Esophagus muscularis mucosa (tissue), 4 donors: Measurements from ENCODE around the gene ARRDC4. TPM values are rescaled to one million over a fixed set of nuclear protein-coding genes. Genes with fewer than 3 reads are reported as not detected.

Source experiments
- DNase-seq: peaks from one replicate; pipeline ENCODE4 v3.0.0-alpha.2; 2017; ENCODE audit errors: extremely low spot score
- H3K27ac ChIP-seq, 4 donors: fragments of 200-600 bp; sonication (generic); replicated peaks in 1 of 4; 1 replicate in 3 of 4; 2 replicates in 1 of 4; pipeline ENCODE4 v1.5.1; 2016 to 2019; ENCODE audit warnings: mild to moderate bottlenecking in 1 of 4
- H3K27me3 ChIP-seq, 4 donors: fragments of 200-600 bp; sonication (generic); one replicate each; pipeline versions ENCODE4 v1.5.1 to v1.6.0; 2016 to 2019
- H3K36me3 ChIP-seq, 4 donors: fragments of 200-600 bp; sonication (generic); one replicate each; pipeline ENCODE4 v1.5.1; 2016 to 2019
- H3K4me1 ChIP-seq, 4 donors: fragments of 200-600 bp; sonication (generic); one replicate each; pipeline ENCODE4 v1.5.1; 2016 to 2019
- H3K4me3 ChIP-seq, 4 donors: fragments of 200-600 bp; sonication (generic); 1 replicate in 2 of 4; 2 replicates in 2 of 4; pipeline ENCODE4 v1.5.1; 2016 to 2019; ENCODE audit warnings: mild to moderate bottlenecking in 4 of 4, moderate library complexity in 1 of 4
- H3K9me3 ChIP-seq, 4 donors: fragments of 200-600 bp; sonication (generic); 1 replicate in 3 of 4; 2 replicates in 1 of 4; pipeline ENCODE4 v1.5.1; 2016 to 2019
- EP300 ChIP-seq: sonication (generic); formaldehyde crosslinking; IDR thresholded peaks from one replicate; pipeline ENCODE4 v1.6.1; 2017; ENCODE audit warnings: antibody characterized with exemption
- POLR2A ChIP-seq: fragments of 450-650 bp; IDR thresholded peaks from one replicate; pipeline ENCODE4 v1.6.1; 2017; ENCODE audit warnings: antibody characterized with exemption, moderate library complexity, mild to moderate bottlenecking, low read depth
- POLR2AphosphoS5 ChIP-seq, 2 donors: sonication (generic); formaldehyde crosslinking; IDR thresholded peaks; one replicate each; pipeline ENCODE4 v1.6.1; 2017; ENCODE audit warnings: antibody characterized with exemption in 2 of 2
- WGBS: methylation state at CpG from one replicate; pipeline ENCODE4 v1.1.5; 2018; 5-methylcytosine and 5-hydroxymethylcytosine counted together
- intact Hi-C: fragments of 100-400 bp; cut with DNase I; formaldehyde crosslinking; loops from one replicate; pipeline ENCODE4 v1.15.1; 2023
- total RNA-seq, 4 donors: library from RNA; depleted of rRNA; stranded (reverse); fragments of >200 nt; gene quantifications; one replicate each; pipeline versions ENCODE4 v1.1.0 to v1.2.1, GENCODE V29; 2016
- TF ChIP-seq, protein P1 (sequence below), 3 experiments: fragments of 200-600 bp in 2 of 3; fragments of 450-650 bp in 1 of 3; sonication (generic) in 2 of 3; IDR thresholded peaks; one replicate each; pipeline ENCODE4 v1.5.1; 2017 to 2019; ENCODE audit warnings: antibody characterized with exemption in 3 of 3, mild to moderate bottlenecking in 2 of 3, moderate library complexity in 1 of 3

ARRDC4 gene
- total RNA-seq, 4 donors from 2014 or later, result 115 to 135 (median 128) TPM

DNA sequence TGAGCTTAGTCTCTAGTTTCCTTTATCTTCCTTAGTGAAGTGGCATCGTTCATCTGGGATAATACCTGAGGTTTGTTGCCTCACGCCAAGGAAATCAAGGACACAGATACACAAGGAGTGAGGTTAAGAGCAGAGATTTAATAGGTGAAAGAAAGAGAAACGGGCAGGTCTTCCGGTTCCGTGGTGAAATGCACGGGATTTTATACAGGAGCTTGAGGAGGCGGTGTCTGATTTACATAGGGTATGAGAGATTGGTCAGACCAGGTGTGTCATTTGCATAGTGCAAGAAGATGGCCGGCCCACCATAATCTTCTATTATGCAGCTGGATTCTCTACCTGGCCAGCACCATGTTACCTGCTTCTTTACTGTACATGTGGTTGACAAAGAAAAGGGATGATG, 17.2 kb downstream of the ARRDC4 start:
- peak overlapping the region in 2 of 4 donors; percentile 35 to 42 for H3K27ac ChIP-seq
- peaks cover 2 to 42% (median 22%) of the 10 kb centered on the region in 4 donors for H3K4me1 ChIP-seq
- no peak overlapping the region for H3K4me3 ChIP-seq
- TF ChIP-seq, protein P1, sequence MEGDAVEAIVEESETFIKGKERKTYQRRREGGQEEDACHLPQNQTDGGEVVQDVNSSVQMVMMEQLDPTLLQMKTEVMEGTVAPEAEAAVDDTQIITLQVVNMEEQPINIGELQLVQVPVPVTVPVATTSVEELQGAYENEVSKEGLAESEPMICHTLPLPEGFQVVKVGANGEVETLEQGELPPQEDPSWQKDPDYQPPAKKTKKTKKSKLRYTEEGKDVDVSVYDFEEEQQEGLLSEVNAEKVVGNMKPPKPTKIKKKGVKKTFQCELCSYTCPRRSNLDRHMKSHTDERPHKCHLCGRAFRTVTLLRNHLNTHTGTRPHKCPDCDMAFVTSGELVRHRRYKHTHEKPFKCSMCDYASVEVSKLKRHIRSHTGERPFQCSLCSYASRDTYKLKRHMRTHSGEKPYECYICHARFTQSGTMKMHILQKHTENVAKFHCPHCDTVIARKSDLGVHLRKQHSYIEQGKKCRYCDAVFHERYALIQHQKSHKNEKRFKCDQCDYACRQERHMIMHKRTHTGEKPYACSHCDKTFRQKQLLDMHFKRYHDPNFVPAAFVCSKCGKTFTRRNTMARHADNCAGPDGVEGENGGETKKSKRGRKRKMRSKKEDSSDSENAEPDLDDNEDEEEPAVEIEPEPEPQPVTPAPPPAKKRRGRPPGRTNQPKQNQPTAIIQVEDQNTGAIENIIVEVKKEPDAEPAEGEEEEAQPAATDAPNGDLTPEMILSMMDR (IDR thresholded peaks at IDR 0.05), result no peak
- no peak for TF ChIP-seq POLR2A
- no peak for TF ChIP-seq POLR2AphosphoS5 (IDR thresholded peaks at IDR 0.05)
- no peak for TF ChIP-seq EP300
- intact Hi-C loops, result no loop called here
- no peaks in the 10 kb centered on the region for H3K9me3 ChIP-seq
- WGBS, result 86% methylated on average over 8 of the region's 8 CpGs
- peaks cover 0 to 23% (median 7%) of the 10 kb centered on the region in 4 donors for H3K36me3 ChIP-seq
- no peak for DNase-seq
- H3K27me3 ChIP-seq, result no peaks in the 10 kb centered on the region

DNA sequence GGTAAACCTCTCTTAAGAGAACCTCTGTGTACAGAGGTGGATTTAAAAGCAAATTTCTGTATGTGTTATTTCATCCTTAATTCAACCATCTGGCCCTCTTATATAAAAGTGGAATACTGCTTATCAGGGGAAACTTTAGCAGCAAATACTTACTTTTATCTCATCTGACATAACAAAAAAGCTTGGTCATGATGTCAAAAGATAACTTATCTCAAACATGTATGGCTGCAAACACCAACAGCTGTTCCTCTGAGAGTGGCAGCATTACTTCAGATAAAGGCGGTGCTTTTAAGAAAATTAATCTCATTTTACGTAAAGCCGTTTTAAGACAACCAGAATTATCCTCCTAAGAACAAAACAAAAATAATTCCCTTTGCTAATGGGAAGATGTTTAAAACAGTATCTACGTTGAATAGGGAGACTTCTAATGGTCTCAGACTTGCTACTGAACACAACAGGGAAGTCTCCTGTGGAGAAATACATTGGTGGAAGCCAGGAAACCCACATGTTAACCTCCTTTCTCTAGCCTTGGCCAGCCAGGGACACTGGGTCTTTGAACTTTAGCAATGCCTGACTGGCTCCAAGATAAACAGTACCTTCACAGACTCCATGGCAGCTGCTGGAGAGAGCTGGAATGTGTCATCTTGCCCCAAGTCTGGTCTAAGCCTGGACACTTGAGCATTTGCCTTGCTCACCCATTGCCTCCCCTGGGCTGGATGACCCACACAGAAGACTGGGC, 18.1 kb downstream of the ARRDC4 start:
- H3K27me3 ChIP-seq, result no peaks in the 10 kb centered on the region
- no peaks in the 10 kb centered on the region for H3K9me3 ChIP-seq
- peaks cover 2 to 40% (median 22%) of the 10 kb centered on the region in 4 donors for H3K4me1 ChIP-seq
- intact Hi-C loops, result no loop called here
- H3K4me3 ChIP-seq, result no peak overlapping the region
- no peak for DNase-seq
- peak overlapping the region; percentile 1 to 42 (median 32) for H3K27ac ChIP-seq
- TF ChIP-seq POLR2AphosphoS5 (IDR thresholded peaks at IDR 0.05), result peak in 1 of 2 donors; percentile 59
- TF ChIP-seq, protein P1 (IDR thresholded peaks at IDR 0.05), result no peak
- 70% methylated on average over 4 of the region's 4 CpGs for WGBS
- H3K36me3 ChIP-seq, result peaks cover 0 to 15% (median 3%) of the 10 kb centered on the region in 4 donors

DNA sequence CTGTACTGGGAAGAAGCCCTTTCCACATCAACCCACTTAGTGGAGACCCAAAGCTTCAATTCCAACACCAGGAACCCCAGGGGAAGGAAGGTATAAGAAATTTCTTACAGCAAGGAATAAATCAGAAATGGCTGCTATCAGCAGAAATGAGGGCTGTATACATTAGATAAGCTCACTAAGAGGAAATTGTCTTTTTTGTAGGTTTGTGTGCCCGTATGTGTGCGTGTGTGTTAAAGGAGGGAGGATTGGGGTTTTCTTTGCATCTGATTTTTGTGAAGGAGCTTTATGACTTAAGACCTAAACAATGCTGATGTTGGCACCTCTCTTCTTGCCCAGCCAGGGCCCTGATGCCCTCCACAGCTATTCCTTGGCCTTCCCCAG, 18.6 kb downstream of the ARRDC4 start:
- Histone ChIP-seq H3K27me3 (no peaks in the 10 kb centered on the region), H3K9me3 (no peaks in the 10 kb centered on the region), H3K36me3 (peaks cover 0 to 10% (median under 1%) of the 10 kb centered on the region in 4 donors), H3K27ac (peak overlapping the region in 3 of 4 donors; percentile 29 to 42 (median 35)), H3K4me1 (peaks cover 2 to 39% (median 21%) of the 10 kb centered on the region in 4 donors), H3K4me3 (no peak overlapping the region)
- intact Hi-C loops, result no loop called here
- no peak for DNase-seq
- 91% methylated on average over 2 of the region's 2 CpGs for WGBS
- TF ChIP-seq POLR2AphosphoS5 (IDR thresholded peaks at IDR 0.05) (no peak), EP300 (no peak), POLR2A (no peak)
- TF ChIP-seq, protein P1 (IDR thresholded peaks at IDR 0.05), result no peak

DNA sequence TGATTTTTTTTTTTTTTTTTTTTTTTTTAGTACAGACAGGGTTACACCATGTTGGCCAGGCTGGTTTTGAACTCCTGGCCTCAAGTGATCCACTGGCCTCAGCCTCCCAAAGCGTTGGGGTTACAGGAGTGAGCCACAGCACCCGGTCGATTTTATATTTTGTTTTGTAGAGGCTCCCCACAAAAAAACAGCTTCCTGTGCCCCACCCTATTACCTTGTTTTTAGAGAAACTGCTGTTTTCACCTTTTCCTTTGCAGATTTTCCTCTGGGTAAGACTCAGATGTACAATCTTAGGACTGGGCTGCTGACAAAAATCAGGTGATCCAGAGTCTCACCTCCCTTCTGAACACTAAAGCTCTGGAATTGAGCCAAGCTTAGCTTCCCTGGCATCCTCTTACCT, 20.6 kb downstream of the ARRDC4 start:
- Histone ChIP-seq H3K9me3 (no peaks in the 10 kb centered on the region), H3K36me3 (no peaks in the 10 kb centered on the region), H3K4me3 (no peak overlapping the region), H3K4me1 (peaks cover 2 to 31% (median 16%) of the 10 kb centered on the region in 4 donors), H3K27me3 (no peaks in the 10 kb centered on the region), H3K27ac (peak overlapping the region in 1 of 4 donors; percentile 22)
- 85% methylated on average over 3 of the region's 3 CpGs for WGBS
- DNase-seq, result no peak
- no peak for TF ChIP-seq EP300
- TF ChIP-seq POLR2A, result no peak
- TF ChIP-seq, protein P1 (IDR thresholded peaks at IDR 0.05), result no peak
- TF ChIP-seq POLR2AphosphoS5 (IDR thresholded peaks at IDR 0.05), result no peak
- intact Hi-C loops, result no loop called here
